Measurements from ENCODE around the gene MDN1.
"Not testable (repeated sequence)": the region's sequence is repeated elsewhere in the genome, so short reads cannot be mapped to it uniquely, and the experiment has no call there.

The MDN1 gene

DNA sequence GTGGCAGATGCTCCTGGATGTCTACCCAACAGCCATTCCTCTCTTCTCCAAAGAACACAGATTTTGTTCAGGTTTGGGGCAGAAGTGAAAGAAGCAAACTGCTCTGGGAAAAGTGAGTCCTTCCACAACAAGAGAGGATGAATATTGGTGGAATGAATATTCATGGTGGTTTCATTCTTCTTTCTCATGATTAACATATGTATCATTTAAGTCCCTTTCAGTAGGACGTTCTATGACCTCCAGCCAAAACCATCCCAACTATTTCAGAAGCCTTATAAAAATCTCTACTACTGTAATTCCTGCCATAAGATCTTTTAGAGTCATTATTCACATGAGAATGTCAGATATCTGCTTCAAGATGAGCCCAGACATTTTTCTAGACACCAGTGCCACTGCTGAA lies 44.4 kb downstream of the MDN1 start:
- no peak overlapping the region for H3K27ac Mint-ChIP-seq
- no peaks in the 10 kb centered on the region for H3K27me3 Mint-ChIP-seq
- no peak for DNase-seq
- H3K4me1 Mint-ChIP-seq (ENCODE audit: low read depth), result no peaks in the 10 kb centered on the region
- peaks cover 93% of the 10 kb centered on the region for H3K36me3 Mint-ChIP-seq (ENCODE audit: low read depth)
- no peaks in the 10 kb centered on the region for H3K9me3 Mint-ChIP-seq
- no peak overlapping the region for H3K4me3 Mint-ChIP-seq

DNA sequence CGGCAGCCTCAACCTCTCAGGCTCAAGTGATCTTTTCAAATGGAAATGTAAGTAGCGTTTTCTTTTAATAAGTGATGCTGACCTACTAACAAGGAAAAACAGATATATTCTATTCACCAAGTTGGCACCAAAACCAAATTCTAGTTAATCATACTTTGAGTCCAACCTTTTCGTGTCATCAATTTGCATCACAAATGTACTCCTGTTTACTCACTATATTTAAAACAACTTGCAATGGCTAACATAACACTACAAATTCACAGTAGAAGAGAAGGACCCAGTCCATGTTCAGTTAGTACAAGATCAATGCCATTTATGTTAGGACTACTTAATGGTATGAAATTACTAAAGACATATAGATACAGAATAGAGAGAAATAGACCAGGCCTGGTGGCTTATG lies 50.0 kb downstream of the MDN1 start:
- Mint-ChIP-seq H3K4me3 (no peak overlapping the region), H3K27ac (no peak overlapping the region), H3K36me3 (ENCODE audit: low read depth) (peaks cover 95% of the 10 kb centered on the region), H3K9me3 (no peaks in the 10 kb centered on the region), H3K4me1 (ENCODE audit: low read depth) (no peaks in the 10 kb centered on the region), H3K27me3 (no peaks in the 10 kb centered on the region)
- no peak for DNase-seq

DNA sequence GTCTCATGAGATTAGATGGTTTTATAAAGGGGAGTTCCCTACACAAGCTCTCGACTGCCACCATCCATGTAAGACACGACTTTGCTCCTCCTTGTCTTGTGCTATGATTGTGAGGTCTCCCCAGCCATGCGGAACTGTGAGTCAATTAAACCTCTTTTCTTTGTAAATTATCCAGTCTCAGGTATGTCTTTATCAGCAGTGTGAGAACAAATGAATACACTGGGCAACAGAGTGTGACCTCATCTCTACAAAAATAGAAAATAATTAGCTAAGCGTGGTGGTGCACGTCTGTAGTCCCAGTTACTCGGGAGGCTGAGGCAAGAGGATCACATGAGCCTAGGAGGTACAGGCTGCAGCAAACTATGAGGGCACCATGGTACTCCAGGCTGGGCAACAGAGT lies 51.3 kb downstream of the MDN1 start:
- Mint-ChIP-seq H3K9me3 (no peaks in the 10 kb centered on the region), H3K27me3 (no peaks in the 10 kb centered on the region), H3K4me3 (no peak overlapping the region), H3K4me1 (ENCODE audit: low read depth) (no peaks in the 10 kb centered on the region), H3K36me3 (ENCODE audit: low read depth) (peaks cover 95% of the 10 kb centered on the region), H3K27ac (no peak overlapping the region)
- DNase-seq, result no peak

DNA sequence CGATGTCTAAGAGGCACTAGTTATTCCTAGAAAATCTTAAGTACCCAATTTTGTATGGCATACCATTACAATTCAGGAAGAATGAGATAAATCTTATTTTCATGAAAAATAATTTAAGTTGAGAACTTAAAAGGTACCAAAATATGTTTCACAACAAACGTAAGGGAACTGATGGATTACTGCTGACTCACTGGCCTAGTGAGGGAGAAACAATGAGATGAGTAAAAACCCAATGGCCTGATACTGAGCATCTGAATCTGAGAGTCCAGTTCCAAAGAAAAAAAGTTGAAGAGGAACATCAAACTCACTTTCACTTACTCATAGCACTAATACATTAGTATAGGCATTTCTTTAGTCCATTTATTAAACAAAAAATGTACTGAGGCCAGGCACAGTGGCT lies 56.0 kb downstream of the MDN1 start:
- no peak overlapping the region for H3K4me3 Mint-ChIP-seq
- peaks cover 93% of the 10 kb centered on the region for H3K36me3 Mint-ChIP-seq (ENCODE audit: low read depth)
- no peaks in the 10 kb centered on the region for H3K4me1 Mint-ChIP-seq (ENCODE audit: low read depth)
- no peaks in the 10 kb centered on the region for H3K9me3 Mint-ChIP-seq
- no peaks in the 10 kb centered on the region for H3K27me3 Mint-ChIP-seq
- H3K27ac Mint-ChIP-seq, result peak overlapping the region; percentile 8
- DNase-seq, result no peak

DNA sequence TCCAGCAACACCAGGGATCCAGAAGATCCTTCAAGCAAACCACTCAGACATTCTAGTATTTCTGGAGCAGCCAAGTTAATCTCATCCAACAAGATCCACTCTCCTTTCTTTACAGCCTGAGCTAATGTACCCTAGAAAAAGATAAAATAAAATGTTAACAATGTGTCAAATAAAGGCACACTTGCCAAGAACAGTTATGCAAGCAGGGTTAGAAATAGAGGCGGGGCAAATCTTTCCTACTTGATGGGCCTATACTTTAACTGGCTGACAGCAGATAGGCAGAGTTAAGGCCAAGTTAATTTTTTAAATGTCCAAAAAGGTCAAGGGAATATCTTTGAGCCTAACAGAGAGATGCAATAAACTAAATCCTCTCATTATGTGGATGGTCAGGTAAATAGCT lies 60.8 kb downstream of the MDN1 start:
- Mint-ChIP-seq H3K9me3 (no peaks in the 10 kb centered on the region), H3K36me3 (ENCODE audit: low read depth) (peaks cover 94% of the 10 kb centered on the region), H3K27me3 (no peaks in the 10 kb centered on the region), H3K4me3 (no peak overlapping the region), H3K4me1 (ENCODE audit: low read depth) (no peaks in the 10 kb centered on the region), H3K27ac (no peak overlapping the region)
- no peak for DNase-seq

DNA sequence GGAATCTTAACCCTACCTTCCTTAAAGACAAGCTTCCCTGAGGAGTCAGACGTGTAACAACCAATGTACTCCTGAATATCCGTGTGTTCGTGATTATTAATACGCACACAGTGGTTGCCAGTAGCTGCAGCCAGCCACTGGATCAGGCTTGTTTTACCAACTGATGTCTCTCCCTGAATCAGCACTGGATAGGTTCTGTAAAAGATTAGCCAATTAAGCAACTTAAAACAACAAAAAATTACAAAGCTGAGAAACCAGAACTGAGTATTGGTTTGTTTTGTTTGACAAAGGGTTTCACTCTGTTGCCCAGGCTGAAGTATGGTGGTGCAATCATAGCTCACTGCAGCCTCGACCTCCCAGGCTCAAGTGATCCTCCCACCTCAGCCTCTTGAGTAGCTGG lies 69.3 kb downstream of the MDN1 start:
- DNase-seq, result no peak
- no peaks in the 10 kb centered on the region for H3K27me3 Mint-ChIP-seq
- no peaks in the 10 kb centered on the region for H3K9me3 Mint-ChIP-seq
- H3K4me1 Mint-ChIP-seq (ENCODE audit: low read depth), result no peaks in the 10 kb centered on the region
- H3K27ac Mint-ChIP-seq, result no peak overlapping the region
- H3K36me3 Mint-ChIP-seq (ENCODE audit: low read depth), result peaks cover 89% of the 10 kb centered on the region
- H3K4me3 Mint-ChIP-seq, result no peak overlapping the region

DNA sequence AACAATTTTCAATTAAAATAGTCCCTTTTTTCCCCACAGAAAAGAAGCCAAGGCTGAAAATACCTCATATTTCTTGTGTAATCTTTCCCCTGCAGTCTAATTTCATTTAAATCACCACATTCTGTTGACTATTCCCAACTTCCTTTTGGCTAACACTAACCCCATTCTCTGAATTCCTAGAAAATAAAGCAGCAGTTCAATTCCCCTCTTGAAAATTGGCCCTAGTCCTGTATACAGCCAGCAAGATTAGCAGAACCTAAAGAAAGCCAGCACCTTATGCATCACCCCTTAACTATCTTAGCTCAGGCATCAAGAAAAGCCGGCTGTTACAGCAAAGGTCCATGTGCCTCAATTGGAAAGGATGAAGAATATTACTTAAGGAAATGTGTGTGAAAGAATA lies 69.7 kb downstream of the MDN1 start:
- DNase-seq, result no peak
- peaks cover 89% of the 10 kb centered on the region for H3K36me3 Mint-ChIP-seq (ENCODE audit: low read depth)
- no peaks in the 10 kb centered on the region for H3K9me3 Mint-ChIP-seq
- no peak overlapping the region for H3K4me3 Mint-ChIP-seq
- no peaks in the 10 kb centered on the region for H3K4me1 Mint-ChIP-seq (ENCODE audit: low read depth)
- H3K27me3 Mint-ChIP-seq, result no peaks in the 10 kb centered on the region
- H3K27ac Mint-ChIP-seq, result peak overlapping the region; percentile 13

DNA sequence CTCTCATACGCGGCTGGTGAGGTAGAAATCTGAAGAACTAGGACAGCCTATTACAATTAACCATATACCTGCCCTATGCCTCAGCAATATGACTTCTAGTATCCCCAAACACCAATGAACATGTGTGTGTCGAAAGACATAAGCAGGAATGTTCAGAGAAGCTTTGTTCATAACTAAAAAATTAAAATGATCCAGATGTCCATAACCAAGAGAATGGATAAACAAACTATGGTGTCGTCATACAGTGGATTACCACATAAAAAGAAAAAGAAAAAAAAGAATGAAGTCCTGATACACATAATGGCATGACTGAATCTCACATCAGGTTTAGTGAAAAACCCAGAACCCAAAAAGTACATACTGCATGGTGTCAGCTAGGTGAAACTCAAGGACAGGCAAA lies 73.9 kb downstream of the MDN1 start:
- H3K4me3 Mint-ChIP-seq, result no peak overlapping the region
- peaks cover 93% of the 10 kb centered on the region for H3K36me3 Mint-ChIP-seq (ENCODE audit: low read depth)
- no peaks in the 10 kb centered on the region for H3K9me3 Mint-ChIP-seq
- no peaks in the 10 kb centered on the region for H3K4me1 Mint-ChIP-seq (ENCODE audit: low read depth)
- no peaks in the 10 kb centered on the region for H3K27me3 Mint-ChIP-seq
- no peak overlapping the region for H3K27ac Mint-ChIP-seq
- no peak for DNase-seq

DNA sequence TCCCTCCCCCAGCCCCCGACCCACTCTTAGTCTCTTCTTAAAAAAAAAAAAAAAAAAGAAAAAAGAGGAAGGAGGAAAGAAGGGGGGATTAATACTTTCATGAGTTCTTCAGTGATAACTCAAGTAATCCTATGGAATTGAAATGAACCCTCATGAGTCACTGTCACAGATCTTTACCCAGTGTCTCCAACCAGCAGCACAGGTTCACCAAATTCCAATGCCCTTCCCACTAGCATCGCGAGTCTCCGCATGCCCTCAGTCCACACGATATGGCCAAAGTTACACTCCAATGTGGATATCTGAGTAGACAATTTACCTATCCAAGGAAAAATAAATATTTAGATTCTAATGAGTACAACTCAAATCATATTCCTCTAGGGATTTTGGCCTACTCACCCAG lies 74.5 kb downstream of the MDN1 start:
- DNase-seq, result no peak
- Mint-ChIP-seq H3K27ac (no peak overlapping the region), H3K4me3 (no peak overlapping the region), H3K9me3 (no peaks in the 10 kb centered on the region), H3K36me3 (ENCODE audit: low read depth) (peaks cover 93% of the 10 kb centered on the region), H3K27me3 (no peaks in the 10 kb centered on the region), H3K4me1 (ENCODE audit: low read depth) (no peaks in the 10 kb centered on the region)

DNA sequence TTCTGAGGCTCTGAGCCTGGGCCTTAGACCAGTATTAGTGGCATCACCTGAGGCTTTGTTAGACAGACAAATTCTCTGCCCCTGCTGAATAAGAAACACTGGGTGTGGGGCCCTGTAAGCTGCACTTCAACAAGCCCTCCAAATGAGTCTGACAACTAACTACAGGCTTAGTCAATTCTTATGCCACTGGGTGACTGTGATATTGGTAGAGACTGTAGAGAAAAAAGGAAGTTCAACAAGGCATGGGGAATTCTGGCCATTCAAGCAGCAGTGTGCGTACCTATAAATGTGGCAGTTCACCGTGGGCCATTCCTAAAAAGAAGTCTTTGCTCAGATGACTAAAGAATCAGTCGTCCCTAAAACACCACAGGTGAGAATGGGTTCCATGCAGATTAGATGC lies 82.7 kb downstream of the MDN1 start:
- no peaks in the 10 kb centered on the region for H3K27me3 Mint-ChIP-seq
- H3K36me3 Mint-ChIP-seq (ENCODE audit: low read depth), result peaks cover 92% of the 10 kb centered on the region
- DNase-seq, result no peak
- no peak overlapping the region for H3K27ac Mint-ChIP-seq
- no peak overlapping the region for H3K4me3 Mint-ChIP-seq
- peaks cover 2% of the 10 kb centered on the region for H3K9me3 Mint-ChIP-seq
- H3K4me1 Mint-ChIP-seq (ENCODE audit: low read depth), result no peaks in the 10 kb centered on the region

DNA sequence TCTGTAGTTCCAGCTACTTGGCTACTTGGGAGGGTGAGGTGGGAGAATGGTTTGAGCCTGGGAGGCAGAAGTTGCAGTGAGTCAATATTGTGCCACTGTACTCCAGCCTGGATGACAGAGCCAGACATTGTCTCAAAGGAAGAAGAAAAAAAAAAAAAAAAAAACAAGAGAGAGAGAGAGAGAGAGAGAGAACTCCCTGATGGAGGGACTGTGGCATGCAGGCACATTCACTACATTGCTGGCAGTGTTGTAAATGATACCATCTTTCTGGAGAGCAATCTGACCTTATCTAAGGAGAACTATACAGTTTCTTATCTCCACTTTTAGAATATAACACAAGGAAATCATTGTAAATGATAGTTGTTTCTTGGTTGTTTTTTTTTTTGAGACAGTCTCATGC lies 85.1 kb downstream of the MDN1 start:
- Mint-ChIP-seq H3K27me3 (no peaks in the 10 kb centered on the region), H3K4me1 (ENCODE audit: low read depth) (no peaks in the 10 kb centered on the region), H3K4me3 (no peak overlapping the region), H3K9me3 (peaks cover 2% of the 10 kb centered on the region), H3K27ac (no peak overlapping the region), H3K36me3 (ENCODE audit: low read depth) (peaks cover 92% of the 10 kb centered on the region)
- DNase-seq, result no peak

DNA sequence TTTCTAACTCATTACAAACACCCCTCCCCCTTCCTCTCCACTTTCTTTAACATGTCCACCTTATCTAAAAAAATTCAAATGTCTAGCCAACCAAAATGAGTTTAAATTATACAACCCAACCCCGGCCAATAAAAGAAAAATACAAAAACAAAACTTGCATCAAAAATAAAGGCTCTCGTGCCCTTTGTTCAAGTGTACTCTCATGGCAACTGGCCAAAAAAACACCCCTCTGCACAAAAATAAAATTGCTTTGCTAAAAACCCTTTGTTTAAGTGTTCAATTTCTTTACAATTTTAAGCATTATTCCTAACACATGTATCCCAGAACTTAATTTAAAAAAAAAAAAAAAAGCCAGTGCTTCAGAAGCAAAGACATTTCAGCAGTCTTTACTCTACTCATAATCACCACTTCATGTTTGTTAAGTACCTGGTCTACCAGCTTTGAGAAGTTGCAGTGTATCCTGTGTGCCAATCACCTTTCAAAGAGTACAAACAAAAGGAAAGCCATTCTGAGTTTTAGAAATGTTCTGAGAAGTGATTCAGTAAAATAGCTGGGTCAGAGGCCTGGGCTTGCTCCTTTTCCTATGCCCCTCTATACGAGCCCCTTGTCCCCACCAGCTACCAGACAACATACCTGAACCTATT lies 87.5 kb downstream of the MDN1 start:
- Mint-ChIP-seq H3K36me3 (ENCODE audit: low read depth) (peaks cover 92% of the 10 kb centered on the region), H3K4me3 (no peak overlapping the region), H3K27ac (no peak overlapping the region), H3K9me3 (peaks cover 2% of the 10 kb centered on the region), H3K4me1 (ENCODE audit: low read depth) (no peaks in the 10 kb centered on the region), H3K27me3 (no peaks in the 10 kb centered on the region)
- DNase-seq, result no peak

DNA sequence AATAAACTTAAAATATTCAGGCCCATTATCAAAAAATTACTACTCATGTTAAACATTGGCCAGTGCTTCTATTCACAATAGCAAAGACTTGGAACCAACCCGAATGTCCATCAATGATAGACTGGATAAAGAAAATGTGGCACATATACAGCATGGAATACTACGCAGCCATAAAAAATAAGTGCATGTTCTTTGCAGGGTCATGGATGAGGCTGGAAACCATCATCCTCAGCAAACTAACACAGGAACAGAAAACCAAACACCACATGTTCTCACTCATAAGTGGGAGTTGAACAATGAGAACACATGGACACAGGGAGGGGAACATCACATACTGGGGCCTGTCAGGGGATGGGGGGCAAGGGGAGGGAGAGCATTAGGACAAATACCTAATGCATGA lies 88.3 kb downstream of the MDN1 start:
- H3K4me1 Mint-ChIP-seq (ENCODE audit: low read depth); H3K27ac Mint-ChIP-seq; H3K9me3 Mint-ChIP-seq: not testable (repeated sequence)

DNA sequence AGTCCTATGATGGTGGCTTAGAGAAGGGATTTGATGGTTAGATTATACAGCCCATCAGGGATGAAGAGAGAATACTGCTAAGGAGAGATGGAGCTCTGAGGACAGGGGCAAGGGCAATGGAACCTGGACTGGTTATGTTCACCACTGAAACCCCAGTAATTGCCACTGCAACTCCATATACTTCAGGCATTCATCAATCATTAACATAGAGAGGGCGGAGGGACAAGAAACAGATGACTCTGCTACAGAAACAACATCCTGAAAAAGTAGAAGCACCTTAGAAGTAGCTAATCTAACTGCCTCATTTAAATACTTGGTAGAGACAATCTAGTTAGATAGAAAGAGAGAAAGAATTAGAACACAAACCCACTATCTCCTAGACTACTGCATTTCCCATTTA lies 89.8 kb downstream of the MDN1 start:
- H3K9me3 Mint-ChIP-seq, result peaks cover 2% of the 10 kb centered on the region
- no peak for DNase-seq
- no peak overlapping the region for H3K4me3 Mint-ChIP-seq
- H3K27ac Mint-ChIP-seq, result no peak overlapping the region
- no peaks in the 10 kb centered on the region for H3K4me1 Mint-ChIP-seq (ENCODE audit: low read depth)
- H3K27me3 Mint-ChIP-seq, result no peaks in the 10 kb centered on the region
- peaks cover 93% of the 10 kb centered on the region for H3K36me3 Mint-ChIP-seq (ENCODE audit: low read depth)

More for the DNA sequence above, 88.3 kb downstream of the MDN1 start:
- not testable (repeated sequence) for H3K27me3 Mint-ChIP-seq, H3K4me3 Mint-ChIP-seq, DNase-seq
- peaks cover 91% of the 10 kb centered on the region for H3K36me3 Mint-ChIP-seq (ENCODE audit: low read depth)

DNA sequence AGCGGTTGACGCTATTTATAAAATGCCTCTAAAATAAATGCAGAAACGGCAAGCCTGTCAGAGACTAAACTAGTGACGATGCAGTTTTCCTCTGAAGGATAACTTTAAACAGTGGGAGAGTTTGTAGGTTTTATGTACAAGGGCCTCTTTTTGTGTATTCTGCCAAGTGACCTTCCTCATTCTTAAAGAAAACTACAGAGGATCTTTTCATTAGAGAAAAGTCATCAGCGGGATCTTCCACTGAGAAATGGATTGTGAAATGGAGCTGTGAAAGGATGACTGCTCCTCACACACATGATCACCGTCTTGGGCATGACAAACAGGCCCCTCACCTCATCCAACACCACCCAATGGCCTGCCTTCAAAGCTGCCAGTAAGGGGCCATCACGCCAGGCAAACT lies 92.1 kb downstream of the MDN1 start:
- Mint-ChIP-seq H3K27ac (no peak overlapping the region), H3K27me3 (no peaks in the 10 kb centered on the region), H3K4me3 (no peak overlapping the region), H3K36me3 (ENCODE audit: low read depth) (peaks cover 97% of the 10 kb centered on the region), H3K4me1 (ENCODE audit: low read depth) (no peaks in the 10 kb centered on the region), H3K9me3 (peaks cover 2% of the 10 kb centered on the region)
- DNase-seq, result no peak

DNA sequence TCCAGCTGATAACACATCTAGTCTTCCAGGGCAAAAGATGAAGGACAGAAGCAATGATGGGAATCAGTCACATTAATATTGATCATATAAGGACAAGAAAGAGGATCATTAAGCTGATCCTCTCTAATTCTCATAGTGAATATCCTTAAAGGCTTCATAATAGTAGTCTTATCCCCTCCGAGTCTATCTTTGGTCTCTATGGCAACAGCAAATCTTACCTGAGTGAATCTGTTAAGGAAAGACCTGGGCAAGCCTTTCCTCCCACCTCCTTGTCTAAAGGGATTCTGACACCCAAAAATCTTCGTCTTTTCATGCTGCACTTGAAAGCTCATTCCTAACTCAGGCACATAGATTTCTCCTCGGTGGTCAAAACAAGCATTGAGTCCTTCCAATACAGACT lies 94.6 kb downstream of the MDN1 start:
- H3K4me3 Mint-ChIP-seq, result no peak overlapping the region
- H3K27me3 Mint-ChIP-seq, result no peaks in the 10 kb centered on the region
- no peak overlapping the region for H3K27ac Mint-ChIP-seq
- H3K36me3 Mint-ChIP-seq (ENCODE audit: low read depth), result peaks cover 97% of the 10 kb centered on the region
- no peak for DNase-seq
- no peaks in the 10 kb centered on the region for H3K9me3 Mint-ChIP-seq
- H3K4me1 Mint-ChIP-seq (ENCODE audit: low read depth), result no peaks in the 10 kb centered on the region

Measured in activated T-cell treated with anti-CD3 and anti-CD28 coated beads, Interleukin-2, amount 50 U/mL, for 24 hours (primary cell).